Skeletal muscle satellite cell (primary cell): ENCODE data around the gene C17orf113.
A peak's percentile ranks its signal among the peaks of the same experiment; 100 is the strongest.
"Not testable (repeated sequence)": the region's sequence is repeated elsewhere in the genome, so short reads cannot be mapped to it uniquely, and the experiment has no call there.

ENCODE experiments used
- H3K27me3 ChIP-seq: 2 replicates; pipeline ENCODE4 v1.7.0; 2013; ENCODE audit warnings: low read length; ENCODE audit not compliant: control insufficient read depth, insufficient read depth
- H3K36me3 ChIP-seq: 2 replicates; pipeline ENCODE4 v1.7.0; 2013; ENCODE audit warnings: mild to moderate bottlenecking, control low read depth, low read length; ENCODE audit not compliant: insufficient read depth
- H3K4me1 ChIP-seq: 2 replicates; pipeline ENCODE4 v1.7.0; 2013; ENCODE audit warnings: low read length; ENCODE audit not compliant: control insufficient read depth, insufficient read depth
- H3K4me2 ChIP-seq: 2 replicates; pipeline ENCODE4 v1.7.0; 2013; ENCODE audit warnings: mild to moderate bottlenecking, low read length
- H3K4me3 ChIP-seq: 2 replicates; pipeline ENCODE4 v1.7.0; 2013; ENCODE audit warnings: low read length
- H3K9ac ChIP-seq: 2 replicates; pipeline ENCODE4 v1.7.0; 2013; ENCODE audit warnings: mild to moderate bottlenecking, low read depth, low read length, moderate library complexity
- H3K9me3 ChIP-seq: replicated peaks from 2 replicates; pipeline ENCODE4 v1.7.0; 2013; ENCODE audit warnings: mild to moderate bottlenecking, control low read depth, low read length

Gene C17orf113

DNA sequence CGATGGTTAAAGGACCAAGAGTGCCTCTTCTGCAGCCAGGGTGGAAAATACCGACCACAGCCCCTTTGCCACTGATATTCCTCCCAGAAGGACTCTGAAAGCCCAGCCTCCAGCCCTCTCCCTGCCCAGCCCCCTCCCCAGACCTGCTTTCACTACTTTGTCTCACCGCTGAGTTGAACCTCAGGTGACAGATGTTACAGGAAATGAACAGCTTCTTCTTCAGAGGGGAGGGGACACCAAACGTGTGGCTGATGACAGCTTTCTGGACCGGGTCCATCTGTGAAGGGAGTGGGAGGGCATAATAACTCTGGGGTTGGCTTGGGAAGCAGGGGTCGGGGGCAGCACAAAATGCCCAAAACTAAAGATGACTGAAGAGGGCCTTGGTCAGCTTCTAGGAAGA lies 16.3 kb downstream of the C17orf113 start:
- H3K4me1 ChIP-seq, result no peaks in the 10 kb centered on the region
- no peak overlapping the region for H3K9ac ChIP-seq
- no peak overlapping the region for H3K4me2 ChIP-seq
- no peaks in the 10 kb centered on the region for H3K9me3 ChIP-seq
- no peak overlapping the region for H3K4me3 ChIP-seq
- H3K36me3 ChIP-seq, result no peaks in the 10 kb centered on the region
- H3K27me3 ChIP-seq, result peaks cover 8% of the 10 kb centered on the region

DNA sequence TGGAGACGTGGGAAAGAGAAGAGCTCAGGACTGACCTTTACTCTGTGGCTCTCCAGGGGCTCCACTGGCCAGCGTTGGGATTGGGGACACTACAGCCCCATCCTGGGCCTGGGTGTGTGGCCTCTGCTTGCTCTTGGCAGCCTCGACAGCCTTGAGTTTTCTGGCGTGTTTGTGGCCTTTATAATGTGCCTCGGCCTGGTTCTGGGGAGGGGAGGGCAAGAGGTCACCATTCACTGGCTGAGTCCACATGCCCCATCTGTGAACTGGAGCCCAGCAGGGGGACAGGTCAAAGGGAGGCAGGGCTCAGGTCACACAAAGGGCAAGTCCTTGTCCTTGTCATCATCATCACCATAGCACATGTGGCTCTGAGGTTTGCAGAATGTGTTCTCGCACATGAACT lies 18.8 kb downstream of the C17orf113 start:
- Histone ChIP-seq H3K9ac (no peak overlapping the region), H3K9me3 (no peaks in the 10 kb centered on the region), H3K27me3 (peaks cover 8% of the 10 kb centered on the region), H3K4me2 (no peak overlapping the region), H3K4me3 (no peak overlapping the region), H3K4me1 (peaks cover 7% of the 10 kb centered on the region), H3K36me3 (no peaks in the 10 kb centered on the region)

DNA sequence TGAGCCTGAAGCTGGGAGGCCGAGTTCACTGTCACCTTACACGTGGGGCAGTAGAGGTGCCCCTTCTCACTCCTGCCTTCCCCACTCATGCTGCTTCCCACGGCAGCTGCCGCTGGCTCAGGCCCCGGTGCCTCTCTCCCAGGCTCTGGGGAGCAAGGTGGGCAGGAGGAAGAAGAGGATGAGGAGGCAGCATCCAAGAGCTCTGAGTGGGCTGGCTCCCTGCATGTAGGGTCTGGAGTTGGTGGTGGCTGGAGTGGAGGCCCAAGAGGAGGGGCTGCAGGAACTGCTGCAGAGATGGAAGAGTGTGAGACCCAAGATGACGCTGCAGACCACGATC lies 21.6 kb downstream of the C17orf113 start:
- H3K27me3 ChIP-seq, result peaks cover 3% of the 10 kb centered on the region
- H3K9ac ChIP-seq, result no peak overlapping the region
- no peak overlapping the region for H3K4me3 ChIP-seq
- H3K4me1 ChIP-seq, result peaks cover 28% of the 10 kb centered on the region
- H3K4me2 ChIP-seq, result no peak overlapping the region
- no peaks in the 10 kb centered on the region for H3K9me3 ChIP-seq
- peaks cover 12% of the 10 kb centered on the region for H3K36me3 ChIP-seq

DNA sequence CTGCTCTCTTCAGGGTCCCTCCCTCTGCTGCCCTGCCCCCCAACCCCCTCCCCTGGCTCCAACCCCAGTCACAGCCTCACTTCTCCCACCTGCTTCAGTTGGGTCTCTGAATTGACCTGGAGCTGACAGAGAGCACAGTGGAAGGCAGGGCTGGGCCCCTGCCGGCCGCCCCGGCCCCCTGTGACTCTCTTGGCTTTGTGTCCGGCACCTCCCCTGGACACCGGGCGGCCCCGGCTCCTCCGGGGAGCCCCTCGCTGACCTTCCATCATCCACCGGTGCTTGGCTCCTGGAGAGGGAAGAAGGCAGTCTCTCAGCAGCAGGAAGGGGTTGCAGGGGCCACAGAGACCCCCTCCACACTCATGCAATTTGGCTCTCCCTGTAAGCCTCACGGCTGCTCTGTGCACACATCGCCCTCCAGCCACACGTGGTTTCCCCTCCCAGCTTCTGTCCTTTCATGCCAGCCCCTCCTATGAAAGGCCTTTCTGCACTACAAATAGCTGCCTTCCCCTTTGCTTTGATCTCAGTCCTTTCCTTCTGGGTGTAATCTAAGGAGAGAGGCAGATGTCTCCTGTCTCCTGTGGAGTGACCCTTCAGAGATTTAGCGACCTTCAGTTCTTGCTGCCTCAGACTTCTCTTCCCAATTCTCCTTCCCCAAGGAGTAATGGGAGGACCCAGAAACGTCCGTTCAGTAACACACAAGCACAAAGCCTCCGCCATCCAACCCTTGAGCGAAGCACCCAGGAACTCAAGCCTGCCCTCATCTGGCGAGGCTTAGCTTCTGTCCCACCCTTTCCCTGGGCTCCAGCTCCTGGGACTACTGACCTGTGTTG lies 22.2 kb downstream of the C17orf113 start:
- H3K4me1 ChIP-seq, result peaks cover 28% of the 10 kb centered on the region
- peaks cover 2% of the 10 kb centered on the region for H3K27me3 ChIP-seq
- peaks cover 17% of the 10 kb centered on the region for H3K36me3 ChIP-seq
- no peak overlapping the region for H3K9ac ChIP-seq
- H3K4me2 ChIP-seq, result no peak overlapping the region
- no peak overlapping the region for H3K4me3 ChIP-seq
- H3K9me3 ChIP-seq, result no peaks in the 10 kb centered on the region

DNA sequence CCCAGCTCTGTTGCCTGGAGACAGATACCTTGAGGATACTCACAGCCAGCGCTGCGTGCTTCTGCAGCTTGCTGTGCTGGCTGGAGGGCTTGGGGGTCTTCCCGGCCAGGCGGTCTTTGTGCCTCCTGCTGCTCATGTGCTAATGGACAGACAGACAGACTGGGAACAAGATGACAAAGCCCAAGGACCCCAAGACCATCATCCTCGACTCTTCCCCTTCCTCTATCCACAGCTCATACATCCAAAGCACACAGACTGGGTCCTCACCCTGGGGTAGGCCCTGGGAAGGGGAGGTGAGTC lies 22.9 kb downstream of the C17orf113 start:
- Histone ChIP-seq H3K4me2 (no peak overlapping the region), H3K4me3 (no peak overlapping the region), H3K4me1 (peaks cover 28% of the 10 kb centered on the region), H3K27me3 (peaks cover 2% of the 10 kb centered on the region), H3K9ac (no peak overlapping the region), H3K9me3 (no peaks in the 10 kb centered on the region), H3K36me3 (peaks cover 23% of the 10 kb centered on the region)

DNA sequence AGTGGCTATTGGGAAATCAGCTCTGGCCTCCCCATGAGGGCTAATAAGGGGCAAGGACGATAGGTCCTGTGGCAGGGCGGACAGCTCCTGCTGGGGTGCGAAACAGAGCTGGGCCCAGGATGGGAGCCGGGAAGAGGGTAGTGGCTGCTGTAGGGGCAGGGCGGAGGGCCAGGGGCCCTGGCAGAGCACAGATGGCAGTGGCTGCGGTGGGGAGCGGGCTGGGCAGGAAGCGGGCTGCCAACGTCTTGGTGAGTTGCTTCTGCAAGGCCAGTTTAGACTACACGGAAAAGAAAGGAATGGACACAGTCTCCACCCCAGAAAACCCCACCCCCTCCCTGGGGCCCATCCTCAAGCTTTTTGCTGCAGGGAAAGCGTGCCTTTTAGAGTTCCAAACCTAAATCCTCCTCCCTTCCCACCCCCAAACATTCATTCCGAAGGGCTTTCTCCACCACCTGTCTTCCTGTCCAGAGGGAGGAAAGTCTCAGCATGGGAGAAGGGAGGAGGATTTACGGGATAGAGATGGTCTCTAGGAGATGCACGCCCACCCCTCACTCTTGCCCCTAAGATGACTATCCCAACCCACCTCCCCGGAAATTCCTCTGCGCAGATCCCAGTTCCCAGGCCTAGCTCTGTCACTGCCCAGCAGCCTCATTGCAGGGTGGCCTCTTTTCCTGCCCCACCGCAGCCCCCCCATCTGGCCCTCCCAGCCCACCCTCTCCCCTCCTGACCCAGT lies 23.4 kb downstream of the C17orf113 start:
- Histone ChIP-seq H3K4me2 (peak overlapping the region; percentile 38), H3K9me3 (no peaks in the 10 kb centered on the region), H3K9ac (no peak overlapping the region), H3K4me3 (no peak overlapping the region), H3K27me3 (peaks cover 2% of the 10 kb centered on the region), H3K36me3 (peaks cover 27% of the 10 kb centered on the region), H3K4me1 (peaks cover 28% of the 10 kb centered on the region)

DNA sequence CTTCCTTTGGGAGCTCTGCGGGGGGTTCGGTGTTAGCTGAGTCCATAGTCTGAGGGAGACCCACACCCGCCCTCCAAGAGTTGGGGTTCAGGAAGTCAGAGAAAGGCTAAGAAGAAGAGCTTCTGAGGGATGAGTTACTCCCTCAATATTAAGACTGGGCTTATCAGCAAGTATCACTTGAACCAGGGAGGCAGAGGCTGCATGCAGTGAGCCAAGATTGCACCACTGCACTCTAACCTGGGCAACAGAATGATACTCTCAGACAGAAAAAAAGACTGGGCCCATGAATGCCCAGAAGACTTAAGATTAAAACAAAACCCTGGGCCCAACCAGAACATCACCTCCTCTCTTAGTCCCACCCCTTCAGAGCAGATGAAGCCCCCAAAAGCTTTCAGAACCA lies 24.5 kb downstream of the C17orf113 start:
- Histone ChIP-seq H3K4me2 (no peak overlapping the region), H3K4me3 (no peak overlapping the region), H3K9me3 (no peaks in the 10 kb centered on the region), H3K4me1 (peaks cover 34% of the 10 kb centered on the region), H3K27me3 (peaks cover 2% of the 10 kb centered on the region), H3K36me3 (peaks cover 27% of the 10 kb centered on the region), H3K9ac (no peak overlapping the region)

DNA sequence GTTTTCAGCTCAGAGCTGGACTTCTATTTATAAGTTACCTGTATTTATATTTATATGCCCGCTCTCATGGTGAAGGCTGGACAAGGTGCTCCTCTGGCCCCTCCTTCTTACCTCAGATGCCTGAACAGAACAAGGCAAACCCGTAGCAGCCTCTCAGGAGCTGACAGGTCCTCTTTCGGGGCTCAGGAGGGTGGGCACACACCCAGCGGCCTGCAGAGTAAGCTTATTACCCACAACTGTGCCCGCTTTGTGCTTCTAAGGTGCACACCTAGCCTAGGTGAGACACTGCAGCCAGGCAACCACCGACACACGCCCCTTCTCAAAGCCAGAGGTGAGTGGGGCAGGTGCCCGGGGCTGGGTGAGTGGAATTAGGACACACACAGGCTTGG lies 25.2 kb downstream of the C17orf113 start:
- Histone ChIP-seq H3K36me3 (peaks cover 27% of the 10 kb centered on the region), H3K27me3 (no peaks in the 10 kb centered on the region), H3K4me1 (peaks cover 37% of the 10 kb centered on the region), H3K4me3 (peak overlapping the region; percentile 10), H3K9me3 (no peaks in the 10 kb centered on the region), H3K4me2 (peak overlapping the region; percentile 35), H3K9ac (peak overlapping the region; percentile 6)

DNA sequence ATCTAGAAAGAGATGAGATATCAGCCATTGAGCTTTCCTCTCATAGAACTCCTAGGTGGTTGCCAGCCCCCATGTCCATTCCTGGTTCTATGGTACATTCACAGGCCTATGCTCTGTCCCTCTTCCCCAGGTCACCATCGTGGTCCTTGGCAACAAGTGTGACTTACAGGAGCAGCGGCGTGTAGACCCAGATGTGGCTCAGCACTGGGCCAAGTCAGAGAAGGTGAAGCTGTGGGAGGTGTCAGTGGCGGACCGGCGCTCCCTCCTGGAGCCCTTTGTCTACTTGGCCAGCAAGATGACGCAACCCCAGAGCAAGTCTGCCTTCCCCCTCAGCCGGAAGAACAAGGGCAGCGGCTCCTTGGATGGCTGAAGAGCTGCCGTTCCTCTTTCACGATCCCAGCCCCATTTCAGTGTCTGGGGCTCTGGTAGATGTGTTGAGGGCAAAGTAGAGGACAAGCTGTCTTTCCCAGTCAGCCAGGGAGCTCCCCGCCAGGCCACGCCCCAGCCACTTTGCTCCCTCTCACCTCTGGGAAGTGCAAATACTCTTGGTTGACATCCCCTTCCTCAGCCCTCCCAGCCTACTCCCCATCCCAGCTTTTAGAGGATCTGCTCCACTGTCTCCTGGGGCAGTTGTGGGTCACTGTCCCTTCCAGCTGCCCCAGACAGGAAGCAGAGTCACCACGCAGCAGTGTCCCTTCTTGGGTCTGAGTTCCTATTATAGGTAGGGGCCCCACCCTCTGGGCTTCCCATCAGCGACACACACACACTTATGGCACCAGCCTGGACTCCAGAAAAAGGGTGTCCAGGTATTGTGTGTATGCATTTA lies 26.7 kb downstream of the C17orf113 start:
- Histone ChIP-seq H3K36me3 (peaks cover 27% of the 10 kb centered on the region), H3K4me3 (no peak overlapping the region), H3K4me1 (peaks cover 37% of the 10 kb centered on the region), H3K27me3 (no peaks in the 10 kb centered on the region), H3K9ac (no peak overlapping the region), H3K9me3 (no peaks in the 10 kb centered on the region), H3K4me2 (no peak overlapping the region)

DNA sequence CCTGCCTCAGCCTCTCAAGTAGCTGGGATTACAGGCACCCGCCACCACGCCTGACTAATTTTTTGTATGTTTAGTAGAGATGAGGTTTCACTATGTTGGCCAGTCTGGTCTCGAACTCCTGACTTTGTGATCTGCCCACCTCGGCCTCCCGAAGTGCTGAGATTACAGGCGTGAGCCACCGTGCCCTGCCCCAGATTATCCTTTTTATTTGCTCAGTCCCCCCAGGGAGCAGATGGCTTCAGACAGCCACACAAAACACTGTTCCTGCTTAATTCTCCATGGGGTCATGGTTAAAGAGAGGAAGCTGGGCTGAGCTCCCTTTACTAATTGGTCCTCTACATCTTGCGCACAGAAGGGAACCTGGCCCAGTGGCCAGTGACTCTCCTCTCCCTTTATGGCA lies 29.6 kb downstream of the C17orf113 start:
- Histone ChIP-seq H3K4me2 (peak overlapping the region; percentile 76), H3K9ac (peak overlapping the region; percentile 98), H3K36me3 (peaks cover 27% of the 10 kb centered on the region), H3K4me3 (peak overlapping the region; percentile 87), H3K4me1 (peaks cover 38% of the 10 kb centered on the region)
- not testable (repeated sequence) for H3K9me3 ChIP-seq, H3K27me3 ChIP-seq

DNA sequence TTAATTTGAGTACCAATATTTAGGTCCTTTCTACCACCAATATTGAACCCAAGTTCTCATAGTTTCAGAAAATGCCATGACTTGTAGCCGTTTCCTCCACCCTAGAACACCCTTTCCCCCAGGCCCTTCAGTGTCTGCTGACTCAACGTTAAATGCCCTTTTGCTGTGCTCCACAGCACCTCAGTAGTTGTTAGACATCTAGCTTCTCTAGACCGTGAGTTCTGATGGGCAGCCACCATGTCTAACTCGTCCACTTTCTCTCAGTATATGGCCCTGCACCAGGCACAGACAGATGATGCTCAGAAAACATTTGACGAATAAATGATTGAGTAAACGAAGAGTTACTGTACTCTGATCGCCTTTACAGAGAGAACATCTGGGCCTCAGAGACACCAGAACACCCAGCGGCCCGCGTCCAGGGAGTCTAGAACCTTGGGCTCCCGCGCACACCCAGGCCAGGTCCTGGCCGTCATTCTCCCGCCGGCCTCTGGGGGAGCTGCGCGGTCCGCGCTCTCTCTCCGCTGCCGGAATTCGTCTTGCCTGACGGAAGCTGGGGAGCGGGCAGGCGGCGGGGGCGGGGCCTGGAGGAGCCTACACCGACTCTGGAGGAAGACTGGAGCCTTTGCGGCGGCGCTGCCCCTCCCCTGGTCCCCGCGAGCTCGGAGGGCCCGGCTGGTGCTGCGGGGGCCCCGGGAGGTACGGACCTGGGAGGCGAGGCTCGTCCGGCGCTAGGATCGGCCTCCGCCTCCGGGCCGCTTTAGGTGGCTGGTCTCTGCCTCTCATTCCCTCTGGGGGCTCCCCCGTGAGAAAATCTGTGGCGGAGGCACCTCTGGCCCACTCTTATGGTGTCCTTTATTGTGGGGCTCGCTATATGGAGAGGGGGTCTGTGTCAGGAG lies 30.6 kb downstream of the C17orf113 start, which contains the start of gene NKIRAS2:
Gene NKIRAS2 (plus strand): TSS at position 582 of the 896 bp plus-strand sequence. CDS start 1,488 bp downstream, outside the sequence.
- Histone ChIP-seq H3K4me2 (peak within 1 kb of the TSS; percentile 76), H3K27me3 (no peaks in the 10 kb centered on the region), H3K4me1 (peaks cover 33% of the 10 kb centered on the region)

More for the DNA sequence above, 30.6 kb downstream of the C17orf113 start, which contains the start of gene NKIRAS2:
- Histone ChIP-seq H3K36me3 (peaks cover 25% of the 10 kb centered on the region), H3K9ac (peak within 1 kb of the TSS; percentile 98), H3K4me3 (peak within 1 kb of the TSS; percentile 87), H3K9me3 (no peaks in the 10 kb centered on the region)
